ENCODE data around the gene SLC8B1. TPM values are rescaled to one million over a fixed set of nuclear protein-coding genes. Genes with fewer than 3 reads are reported as not detected.

SLC8B1 gene
- total and polyA plus RNA-seq, 2 of the 4 experiments (the other 2 are of a cell fraction), result 4.1 to 10.2 TPM

- Histone ChIP-seq H3K23ac (ENCODE audit: low read depth, low read length) (no peak overlapping the region), H3K14ac (replicated peaks; ENCODE audit: low read depth, low read length) (no peak overlapping the region), H4K8ac (ENCODE audit: low read depth in 2 of 2, low read length in 2 of 2) (no peak overlapping the region), H4K20me1 (ENCODE audit: insufficient read depth, low read length) (no peaks in the 10 kb centered on the region), H3K27ac (ENCODE audit: insufficient read depth, low read length) (no peak overlapping the region), H3K4ac (ENCODE audit: low read depth, low read length) (0 out of 2 replicates have a peak overlapping the region, but pooled peaks have one; percentile 22), H2AFZ (replicated peaks; ENCODE audit: low read length, poor library complexity) (peak overlapping the region; percentile 65), H2BK120ac (ENCODE audit: low read depth, low read length) (no peak overlapping the region), H4K5ac (ENCODE audit: low read depth, low read length) (no peak overlapping the region), H2BK15ac (ENCODE audit: low read depth, low read length) (no peak overlapping the region), H3K27me3 (ENCODE audit: control insufficient read depth, insufficient read depth, low read length) (no peaks in the 10 kb centered on the region), H3K56ac (ENCODE audit: extremely low read depth, insufficient read depth, low read length) (no peak overlapping the region), H3K4me2 (ENCODE audit: low read depth, low read length) (no peak overlapping the region), H3K18ac (ENCODE audit: low read depth, low read length) (no peak overlapping the region), H3K79me1 (ENCODE audit: low read depth in 1 of 2, low read length in 2 of 2) (no peaks in the 10 kb centered on the region), H3K9ac (ENCODE audit: low read depth, low read length) (no peak overlapping the region), H3K36me3 (ENCODE audit: control insufficient read depth, insufficient read depth, low read length) (peaks cover 8% of the 10 kb centered on the region), H2BK20ac (ENCODE audit: low read depth, low read length) (no peak overlapping the region), H2AK5ac (ENCODE audit: low read depth, low read length) (no peak overlapping the region), H2AK9ac (replicated peaks; ENCODE audit: low read depth, low read length, poor library complexity) (peak overlapping the region; percentile 24), H4K91ac (ENCODE audit: insufficient read depth, low read depth, low read length) (no peak overlapping the region), H3K9me3 (ENCODE audit: control insufficient read depth, insufficient read depth, low read length) (no peaks in the 10 kb centered on the region), H3K4me3 (ENCODE audit: insufficient read depth, low read depth, low read length) (no peak overlapping the region), H3K9me1 (ENCODE audit: insufficient read depth, low read length) (peaks cover 3% of the 10 kb centered on the region; the same call in 1 of the 2 replicates), H3K4me1 (ENCODE audit: control insufficient read depth, insufficient read depth, low read length) (peaks cover 2% of the 10 kb centered on the region; the same call in 1 of the 2 replicates), H2BK5ac (ENCODE audit: low read depth, low read length, poor library complexity, severe bottlenecking) (no peak overlapping the region)
- ATAC-seq (ENCODE audit: low read depth) (no peak), DNase-seq (peak; percentile 38)
- POLR2A ChIA-PET (ENCODE audit: unreplicated experiment), result no interaction called here
- CTCF ChIA-PET, result no interaction called here
- no TSS peak for BruUV-seq (replicated peaks)
- TF ChIP-seq MAZ (IDR thresholded peaks at IDR 0.05; ENCODE audit: borderline replicate concordance, low read depth, low read length) (no peak), RCOR1 (IDR thresholded peaks at IDR 0.05; ENCODE audit: insufficient replicate concordance, low read length) (no peak), CTCF (conservative IDR thresholded peaks at IDR 0.05; ENCODE audit: low read depth, low read length) (no peak)
- in situ Hi-C loops (cut with MboI; ENCODE audit: low sequenced_read_pairs) (loop anchor here (10.0 kb wide), 1 partner anchor 601 kb away; no protein-coding TSS in a partner anchor), dilution Hi-C loops (cut with HindIII; ENCODE audit: low sequenced_read_pairs, unreplicated experiment) (no loop called here), intact Hi-C loops (cut with micrococcal nuclease) (no loop called here)
- 83% methylated on average over 1 of the region's 7 CpGs; no CpG with 5 or more reads in 1 of the 2 experiments for WGBS, 2 experiments (ENCODE audit: extremely low coverage in 2 of 2, insufficient read length in 1 of 2)
Measured at GRCh38 chr12:113314121-113314529, 20.8 kb downstream of the SLC8B1 start.

All from IMR-90 (cell line).